ENCODE results near the gene UGT1A6.

The UGT1A6 gene

DNA sequence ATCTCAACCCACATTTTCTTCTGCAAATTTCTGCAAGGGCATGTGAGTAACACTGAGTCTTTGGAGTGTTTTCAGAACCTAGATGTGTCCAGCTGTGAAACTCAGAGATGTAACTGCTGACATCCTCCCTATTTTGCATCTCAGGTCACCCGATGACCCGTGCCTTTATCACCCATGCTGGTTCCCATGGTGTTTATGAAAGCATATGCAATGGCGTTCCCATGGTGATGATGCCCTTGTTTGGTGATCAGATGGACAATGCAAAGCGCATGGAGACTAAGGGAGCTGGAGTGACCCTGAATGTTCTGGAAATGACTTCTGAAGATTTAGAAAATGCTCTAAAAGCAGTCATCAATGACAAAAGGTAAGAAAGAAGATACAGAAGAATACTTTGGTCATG lies 75.4 kb downstream of the UGT1A6 start:
- DNase-seq (ENCODE audit: low read depth), result no peak

DNA sequence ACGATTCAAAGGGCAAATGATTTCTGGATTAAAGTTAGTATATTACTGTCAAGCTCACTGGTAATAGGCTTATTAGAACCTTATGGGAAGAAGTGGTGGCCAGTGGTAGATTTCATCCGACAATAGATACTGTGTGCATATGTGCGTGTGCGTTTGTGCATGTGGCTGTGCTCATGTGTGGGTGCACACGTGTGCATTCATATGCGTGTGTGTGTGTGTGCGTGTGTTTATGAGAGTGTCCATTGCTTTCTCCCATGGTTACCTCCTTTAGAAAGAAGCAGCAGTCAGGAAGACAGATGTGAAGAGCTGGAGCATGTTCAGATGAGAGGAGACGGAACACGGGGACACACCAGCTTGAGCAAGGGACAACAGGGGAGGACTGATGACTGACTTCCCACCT lies 76.6 kb downstream of the UGT1A6 start:
- DNase-seq (ENCODE audit: low read depth), result no peak

DNA sequence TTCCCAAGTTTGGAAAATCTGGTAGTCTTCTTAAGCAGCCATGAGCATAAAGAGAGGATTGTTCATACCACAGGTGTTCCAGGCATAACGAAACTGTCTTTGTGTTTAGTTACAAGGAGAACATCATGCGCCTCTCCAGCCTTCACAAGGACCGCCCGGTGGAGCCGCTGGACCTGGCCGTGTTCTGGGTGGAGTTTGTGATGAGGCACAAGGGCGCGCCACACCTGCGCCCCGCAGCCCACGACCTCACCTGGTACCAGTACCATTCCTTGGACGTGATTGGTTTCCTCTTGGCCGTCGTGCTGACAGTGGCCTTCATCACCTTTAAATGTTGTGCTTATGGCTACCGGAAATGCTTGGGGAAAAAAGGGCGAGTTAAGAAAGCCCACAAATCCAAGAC lies 79.5 kb downstream of the UGT1A6 start:
- DNase-seq (ENCODE audit: low read depth), result no peak

DNA sequence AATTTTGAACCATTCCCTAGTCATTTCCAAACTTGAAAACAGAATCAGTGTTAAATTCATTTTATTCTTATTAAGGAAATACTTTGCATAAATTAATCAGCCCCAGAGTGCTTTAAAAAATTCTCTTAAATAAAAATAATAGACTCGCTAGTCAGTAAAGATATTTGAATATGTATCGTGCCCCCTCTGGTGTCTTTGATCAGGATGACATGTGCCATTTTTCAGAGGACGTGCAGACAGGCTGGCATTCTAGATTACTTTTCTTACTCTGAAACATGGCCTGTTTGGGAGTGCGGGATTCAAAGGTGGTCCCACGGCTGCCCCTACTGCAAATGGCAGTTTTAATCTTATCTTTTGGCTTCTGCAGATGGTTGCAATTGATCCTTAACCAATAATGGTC lies 79.9 kb downstream of the UGT1A6 start:
- no peak for DNase-seq (ENCODE audit: low read depth)

DNA sequence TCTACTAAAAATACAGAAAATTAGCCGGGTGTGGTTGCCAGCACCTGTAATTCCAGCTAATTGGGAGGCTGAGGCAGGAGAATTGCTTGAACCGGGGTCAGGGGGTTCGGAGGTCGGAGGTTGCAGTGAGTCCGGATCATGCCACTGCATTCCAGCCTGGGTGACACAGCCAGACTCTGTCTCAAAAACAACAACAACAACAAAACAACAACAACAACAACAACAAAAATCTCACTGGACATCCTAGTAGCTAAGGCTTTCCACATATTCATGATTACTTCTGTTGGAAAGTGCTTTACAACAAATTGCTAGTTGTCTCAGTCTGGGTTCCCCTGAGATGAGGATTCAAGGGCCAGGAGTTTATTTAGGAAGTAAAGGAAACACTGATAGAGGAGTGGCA lies 81.2 kb downstream of the UGT1A6 start:
- no peak for DNase-seq (ENCODE audit: low read depth)

DNA sequence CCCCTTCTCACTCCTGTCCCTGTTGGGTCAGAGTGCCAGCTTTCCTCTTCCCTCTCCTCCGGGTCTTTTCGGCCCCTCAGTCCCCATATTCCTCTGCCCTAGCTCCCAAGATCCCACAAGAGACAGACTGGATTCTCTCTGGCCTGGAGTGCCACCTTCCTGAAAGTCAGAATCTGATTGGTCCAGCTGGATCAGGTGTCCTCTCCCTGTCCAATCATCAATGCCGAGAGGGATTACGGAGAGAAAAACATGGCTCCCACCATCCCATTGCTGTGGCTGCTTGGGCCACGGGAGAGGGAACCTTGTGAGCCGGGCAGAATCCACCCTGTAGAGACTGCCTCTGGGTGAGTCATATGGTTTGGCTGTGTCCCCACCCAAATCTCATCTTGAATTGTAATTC lies 82.7 kb downstream of the UGT1A6 start:
- no peak for DNase-seq (ENCODE audit: low read depth)

DNA sequence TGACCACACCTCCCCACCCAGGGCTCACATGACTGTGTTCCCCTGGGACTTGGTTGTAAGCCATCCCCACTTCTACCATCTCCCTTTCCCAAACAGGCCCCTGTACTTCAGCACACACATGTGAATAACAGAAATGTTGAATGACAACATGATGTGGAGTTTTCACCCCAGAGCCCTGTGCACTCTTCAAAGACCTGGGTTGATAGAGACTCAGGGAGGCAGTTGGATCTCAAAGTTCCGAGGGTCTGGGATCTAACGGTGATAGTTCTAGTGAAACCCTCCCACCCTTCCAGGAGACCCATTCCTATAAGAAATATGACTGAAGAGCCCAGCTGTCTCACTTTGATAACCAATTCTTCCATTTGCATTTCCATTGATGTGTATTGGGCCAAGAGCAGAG lies 85.3 kb downstream of the UGT1A6 start, which contains the start of gene MROH2A:
Gene MROH2A, plus strand, starts transcription at position 301 of the 400 bp plus-strand sequence. CDS start 1,029 bp downstream, outside the sequence.
- DNase-seq (ENCODE audit: low read depth), result no peak

DNA sequence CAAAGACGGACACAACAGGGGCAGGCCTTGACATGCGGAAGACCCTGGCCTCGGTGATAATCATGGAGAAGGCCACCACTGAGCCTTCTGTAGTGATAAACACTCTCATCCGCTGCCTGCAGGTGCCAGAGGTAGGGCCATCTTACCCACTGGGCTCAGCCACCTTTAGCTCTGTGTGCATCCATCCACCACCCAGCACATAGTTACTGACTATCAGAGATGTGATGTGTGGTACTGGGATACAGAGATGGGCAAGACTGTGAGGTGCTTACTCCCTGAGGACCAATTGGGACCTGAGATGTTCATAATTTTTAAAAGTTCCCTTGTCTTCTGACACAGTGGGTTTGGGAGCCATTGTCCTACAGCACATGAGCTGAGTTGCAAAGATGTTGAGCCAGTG lies 87.0 kb downstream of the UGT1A6 start:
- DNase-seq (ENCODE audit: low read depth), result no peak

DNA sequence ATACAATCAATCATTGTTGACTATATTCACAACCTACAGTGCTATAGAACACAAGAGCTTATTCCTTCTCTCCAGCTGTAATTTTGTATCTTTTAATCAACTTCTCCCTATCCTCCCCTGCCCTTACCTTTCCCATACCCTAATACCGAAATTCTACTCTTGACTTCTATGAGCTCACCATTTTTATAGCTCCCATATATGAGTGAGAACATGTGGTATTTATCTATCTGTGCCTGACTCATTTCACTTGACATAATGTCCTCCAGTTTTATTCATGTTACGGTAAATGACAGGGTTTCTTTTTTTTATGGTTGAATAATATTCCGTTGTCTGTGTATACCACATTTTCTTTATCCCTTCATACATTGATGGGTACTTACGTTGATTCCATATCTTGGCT lies 88.1 kb downstream of the UGT1A6 start:
- DNase-seq (ENCODE audit: low read depth), result no peak

DNA sequence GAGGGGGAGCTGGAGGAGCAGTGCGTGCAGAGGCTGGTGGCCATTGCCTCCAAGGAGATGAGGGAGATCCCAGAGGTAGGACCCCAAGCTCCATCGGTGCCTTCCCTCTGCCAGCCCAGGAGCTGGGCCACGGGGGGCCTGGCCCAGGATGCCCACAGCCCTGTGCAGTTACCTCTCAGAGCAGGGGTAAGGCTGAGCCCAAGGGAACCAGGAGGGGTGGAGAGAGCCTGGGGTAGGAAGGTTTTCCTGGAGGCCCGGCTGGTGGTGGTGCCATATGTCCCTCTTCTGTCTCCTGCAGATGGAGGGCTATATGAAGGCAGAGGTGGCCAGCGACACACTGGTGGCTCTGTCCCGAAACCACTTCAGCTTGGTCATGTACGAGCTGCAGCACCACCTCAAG lies 96.9 kb downstream of the UGT1A6 start:
- DNase-seq (ENCODE audit: low read depth), result no peak

DNA sequence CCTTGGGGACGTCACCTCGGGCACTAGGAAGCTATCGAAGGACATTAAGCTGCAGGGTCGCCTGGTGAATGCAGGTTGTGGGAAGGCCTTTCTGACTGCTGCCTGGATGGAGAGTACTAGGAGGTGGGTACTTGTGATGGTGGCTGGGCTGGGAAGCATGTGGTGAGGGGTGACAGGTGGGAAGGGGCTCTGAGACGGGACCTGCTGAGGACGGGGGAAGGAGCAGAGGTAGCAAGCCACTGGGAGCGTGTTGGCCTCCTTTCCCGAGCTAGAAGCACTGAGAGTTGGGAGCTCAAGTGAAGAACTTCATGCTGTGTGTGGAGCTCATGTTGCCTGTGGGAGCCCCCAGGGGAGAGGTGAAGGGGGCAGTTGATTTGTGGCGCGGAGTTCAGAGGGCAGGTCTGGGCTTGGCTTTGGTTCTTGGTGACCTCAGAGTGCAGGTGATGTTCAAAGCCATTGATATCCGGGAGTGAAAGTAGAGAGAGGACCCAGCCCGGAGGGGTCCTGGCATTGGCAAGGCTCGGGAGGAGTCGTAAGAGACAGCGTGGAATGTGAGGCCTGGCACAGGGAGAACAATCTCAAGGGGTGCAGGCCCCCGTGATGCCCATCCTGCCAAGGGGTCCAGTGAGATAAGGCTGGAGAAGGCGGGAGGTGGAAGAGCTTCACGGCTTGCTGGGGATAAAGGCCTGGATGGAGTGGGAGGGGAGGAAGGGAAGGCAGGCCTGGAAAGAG lies 98.6 kb downstream of the UGT1A6 start:
- DNase-seq (ENCODE audit: low read depth), result no peak

DNA sequence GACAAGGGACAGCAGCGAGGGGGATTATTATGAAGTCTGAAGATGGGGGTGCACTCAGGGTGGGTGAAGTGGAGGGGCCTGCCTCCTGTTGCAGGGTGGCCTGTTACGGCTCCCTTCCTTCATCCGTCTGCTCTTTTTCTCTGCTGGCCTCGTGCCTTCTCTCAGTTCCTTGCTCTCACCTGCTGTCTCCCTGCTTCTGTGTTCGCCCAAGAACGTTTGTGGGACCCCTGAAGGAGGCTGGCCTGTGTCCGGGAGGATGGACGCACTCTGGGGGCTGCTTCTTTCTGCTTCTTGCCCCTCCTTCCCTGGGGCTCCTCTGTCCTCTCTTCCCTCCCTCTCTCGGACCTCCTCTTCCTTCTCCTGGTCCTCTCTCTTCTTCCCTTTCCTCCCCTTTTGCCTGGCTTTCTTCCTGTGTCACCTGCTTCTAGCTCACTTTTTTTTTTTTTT lies 99.2 kb downstream of the UGT1A6 start:
- DNase-seq (ENCODE audit: low read depth), result no peak

DNA sequence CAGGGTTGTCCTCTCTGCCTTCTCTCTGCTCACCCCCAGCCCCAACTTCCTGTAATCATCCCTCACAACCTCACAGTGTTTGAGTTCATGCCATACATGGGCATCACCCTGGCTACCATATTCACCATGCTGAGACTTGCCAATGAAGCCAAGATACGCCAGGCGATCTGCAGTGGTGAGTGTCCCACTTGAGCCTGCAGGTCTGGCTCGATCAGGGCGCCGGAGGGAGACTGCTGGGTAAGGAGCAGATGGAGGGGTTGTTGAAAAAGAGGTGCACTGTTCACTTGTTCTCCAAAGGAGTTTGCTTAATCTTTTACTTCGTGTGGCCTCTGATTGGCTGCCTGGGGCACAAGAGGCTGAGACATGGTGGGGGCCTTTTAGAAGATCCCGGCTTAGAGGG lies 100.0 kb downstream of the UGT1A6 start:
- no peak for DNase-seq (ENCODE audit: low read depth)

DNA sequence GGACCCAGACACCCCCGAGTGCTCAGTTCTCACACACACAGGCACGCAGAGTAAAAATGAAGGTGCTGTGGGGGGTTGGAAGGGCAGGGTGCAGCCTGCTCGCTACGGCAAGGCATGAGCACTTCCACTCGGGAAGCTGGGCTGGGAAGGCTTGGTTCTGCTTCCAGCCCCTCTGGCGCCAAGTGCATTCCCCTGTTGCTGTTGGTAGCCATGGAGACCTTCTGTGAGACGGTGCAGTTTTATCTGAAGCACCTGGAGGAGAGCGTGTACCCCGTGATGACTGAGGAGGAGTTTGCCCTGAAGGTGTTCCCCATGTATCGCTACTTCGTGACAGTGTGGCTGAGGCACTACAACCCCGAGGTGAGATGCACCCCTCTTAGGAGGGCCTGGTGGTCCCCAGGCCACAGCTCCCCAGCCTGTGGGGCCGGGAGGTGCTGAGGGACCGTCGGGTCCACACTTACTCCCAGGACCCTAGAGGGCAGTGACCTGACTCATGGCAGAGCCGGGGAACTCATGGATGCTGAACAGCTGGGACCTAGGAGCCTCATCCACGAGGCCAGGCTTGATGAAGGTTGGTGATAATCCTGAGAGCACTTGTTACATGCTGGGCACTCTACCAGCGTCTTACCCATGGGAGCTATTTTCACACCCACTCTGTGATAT lies 100.9 kb downstream of the UGT1A6 start:
- no peak for DNase-seq (ENCODE audit: low read depth)

DNA sequence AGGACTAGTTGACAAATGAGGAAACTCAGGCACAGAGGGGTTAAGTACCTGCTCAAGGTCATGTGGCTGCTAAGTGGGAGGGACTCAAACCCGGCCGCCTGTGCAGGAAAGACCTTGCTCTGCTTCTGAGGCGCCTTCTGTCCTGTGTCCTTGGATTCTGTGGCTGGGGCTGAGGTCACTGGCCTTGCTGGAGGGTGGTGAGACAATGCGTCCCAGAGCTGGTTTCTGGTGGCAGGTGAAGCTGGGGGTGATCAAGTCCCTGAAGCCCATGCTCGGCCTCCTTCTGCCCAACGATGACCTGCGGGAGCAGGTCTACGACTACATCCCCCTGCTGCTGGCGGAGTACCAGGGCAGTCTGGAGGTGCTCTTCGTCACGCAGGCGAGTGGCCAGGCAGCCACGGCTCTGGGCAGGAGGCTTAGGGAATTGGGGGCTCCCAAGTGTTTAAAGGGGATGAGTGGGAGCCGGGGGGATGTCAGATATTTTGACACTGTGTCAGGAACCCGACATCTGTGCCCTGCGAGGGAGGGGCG lies 101.5 kb downstream of the UGT1A6 start:
- no peak for DNase-seq (ENCODE audit: low read depth)

DNA sequence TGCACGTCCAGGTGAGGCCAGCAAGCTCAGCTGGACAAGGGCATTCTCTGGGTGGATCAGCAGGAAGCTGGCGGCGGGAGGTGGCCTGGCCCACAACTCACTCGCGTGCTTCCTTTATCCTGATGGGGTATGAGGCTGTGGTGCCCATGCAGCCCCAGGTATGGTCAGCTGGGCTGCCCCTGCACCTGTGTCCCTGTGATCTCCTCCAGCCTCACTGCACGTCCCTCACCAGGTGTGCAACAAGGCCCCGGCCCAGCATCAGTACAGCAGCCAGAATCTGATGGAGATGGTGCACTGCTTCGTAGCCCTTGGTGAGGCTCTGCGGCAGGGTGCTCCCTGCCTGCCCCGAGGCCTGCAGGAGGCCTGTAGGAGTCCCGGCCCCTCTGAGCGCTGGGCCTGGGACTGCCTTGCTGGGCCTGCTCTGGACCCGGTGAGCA lies 103.1 kb downstream of the UGT1A6 start:
- no peak for DNase-seq (ENCODE audit: low read depth)

DNA sequence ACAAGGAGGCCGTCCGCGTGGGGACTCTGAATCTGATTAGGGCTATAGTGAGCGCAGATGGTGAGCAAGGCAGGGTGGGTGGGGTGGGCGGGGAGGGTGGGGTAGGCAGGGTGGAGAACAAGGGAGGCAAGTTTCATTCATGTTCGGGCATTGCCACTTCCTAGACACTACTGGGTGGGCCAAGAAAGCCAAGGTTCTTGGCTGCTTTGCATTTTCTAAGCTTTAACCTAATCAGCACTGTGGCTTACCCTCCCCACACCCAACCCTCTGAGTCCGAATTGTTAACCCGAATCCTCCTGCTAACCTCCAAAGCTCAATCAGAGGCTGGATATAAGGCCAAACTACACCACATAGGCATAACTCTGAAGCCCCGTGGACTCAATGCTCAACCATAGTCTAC lies 103.6 kb downstream of the UGT1A6 start:
- DNase-seq (ENCODE audit: low read depth), result no peak

DNA sequence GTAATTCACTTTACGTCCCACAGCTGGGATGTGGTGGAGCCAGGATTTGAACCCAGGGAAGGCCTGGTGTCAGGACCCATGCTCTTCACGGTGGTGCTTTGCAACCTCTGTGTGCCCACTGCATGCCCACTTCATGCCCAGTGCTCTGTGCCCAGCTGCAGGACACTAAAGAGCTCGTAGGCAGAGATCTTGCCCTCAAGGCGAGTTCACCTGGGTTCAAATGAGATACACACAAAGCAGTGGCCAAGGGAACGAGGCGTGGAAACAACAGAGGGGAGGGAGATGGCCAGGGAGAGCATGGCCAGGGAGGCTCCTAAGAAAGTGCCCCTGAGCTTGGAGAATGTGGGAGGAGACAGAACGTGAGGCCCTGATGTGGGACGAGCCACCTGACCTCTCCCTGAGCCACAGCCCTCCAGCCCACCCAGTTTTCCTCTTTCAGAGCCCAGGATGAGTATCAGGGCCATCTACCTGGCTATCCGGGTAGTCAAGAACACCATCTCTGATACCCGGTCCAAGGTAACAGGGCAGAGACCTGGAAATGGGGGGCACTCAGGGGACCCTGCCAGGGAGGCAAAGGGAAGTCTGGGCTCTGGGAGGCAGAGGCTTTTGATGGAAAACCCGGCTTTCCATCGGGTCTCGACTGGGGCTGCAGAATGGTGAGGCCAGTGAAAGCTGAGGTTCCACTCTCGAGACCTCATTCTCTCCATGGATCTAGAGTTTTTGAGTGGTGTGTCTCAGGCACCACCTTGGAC lies 105.8 kb downstream of the UGT1A6 start:
- no peak for DNase-seq (ENCODE audit: low read depth)

DNA sequence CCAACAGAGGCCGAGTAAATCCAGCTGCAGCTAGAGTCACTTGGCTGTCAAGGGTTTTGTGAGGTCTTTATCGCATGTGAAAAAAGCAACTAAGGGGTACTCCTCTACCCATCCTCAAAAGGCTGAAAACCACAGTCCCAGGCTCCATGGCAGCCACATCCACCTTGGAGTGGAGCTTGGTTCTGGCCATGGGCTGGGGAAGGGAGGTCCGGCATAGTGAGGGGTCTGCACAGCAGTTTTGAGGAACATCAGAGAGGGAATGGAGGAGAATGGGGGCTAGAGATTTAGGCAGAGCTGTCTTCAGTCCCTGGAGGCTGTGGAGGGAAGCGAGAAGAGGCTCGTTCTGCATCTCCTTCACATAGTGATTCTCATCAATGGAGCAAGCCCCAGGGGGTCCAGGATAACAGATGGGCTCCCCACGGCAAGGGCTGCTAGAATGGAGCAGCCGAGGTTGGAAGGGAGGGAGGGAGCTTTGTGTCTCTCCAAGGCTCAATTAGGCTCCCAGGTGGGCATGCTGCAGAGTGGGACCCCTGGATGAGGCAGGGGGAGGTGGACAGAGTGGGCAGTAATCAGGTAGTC lies 106.5 kb downstream of the UGT1A6 start:
- DNase-seq (ENCODE audit: low read depth), result no peak

DNA sequence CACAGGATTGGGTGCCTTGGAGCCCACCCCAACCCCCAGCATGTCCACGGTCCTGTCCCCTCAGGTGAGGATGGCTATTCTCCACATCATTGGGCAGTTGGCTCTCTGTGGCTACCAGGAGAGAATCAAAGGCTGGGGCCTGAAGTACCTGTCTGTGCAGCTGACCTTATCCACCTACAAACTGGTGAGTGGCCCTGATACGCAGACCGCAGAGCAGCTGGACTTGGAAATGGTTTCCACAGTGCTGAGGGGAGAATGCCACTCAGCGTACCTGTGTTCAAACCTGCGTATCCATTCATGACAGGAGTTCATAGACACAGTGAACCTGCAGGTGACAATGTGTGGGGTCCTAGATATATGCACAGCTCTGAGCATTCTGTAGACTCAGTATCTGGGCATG lies 107.0 kb downstream of the UGT1A6 start:
- DNase-seq (ENCODE audit: low read depth), result no peak

DNA sequence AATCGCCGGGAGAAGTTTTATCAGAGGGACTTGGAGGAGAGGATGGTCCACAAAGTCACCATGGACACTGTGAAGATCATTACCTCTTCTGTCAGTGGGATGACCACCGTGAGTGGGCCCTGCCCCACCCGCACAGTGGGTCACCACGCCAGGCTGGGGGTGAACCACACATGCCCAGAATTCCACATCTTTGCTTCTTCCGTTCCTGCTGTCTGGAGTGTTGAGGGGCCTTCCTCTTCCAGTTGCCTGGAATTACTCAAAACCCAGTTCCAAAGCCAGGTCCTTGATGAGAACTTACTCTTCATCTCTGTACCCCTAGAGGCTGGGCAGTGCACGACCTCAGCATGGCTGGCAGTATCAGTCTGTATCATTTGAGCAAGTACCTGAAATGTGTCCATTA lies 107.5 kb downstream of the UGT1A6 start:
- DNase-seq (ENCODE audit: low read depth), result no peak

DNA sequence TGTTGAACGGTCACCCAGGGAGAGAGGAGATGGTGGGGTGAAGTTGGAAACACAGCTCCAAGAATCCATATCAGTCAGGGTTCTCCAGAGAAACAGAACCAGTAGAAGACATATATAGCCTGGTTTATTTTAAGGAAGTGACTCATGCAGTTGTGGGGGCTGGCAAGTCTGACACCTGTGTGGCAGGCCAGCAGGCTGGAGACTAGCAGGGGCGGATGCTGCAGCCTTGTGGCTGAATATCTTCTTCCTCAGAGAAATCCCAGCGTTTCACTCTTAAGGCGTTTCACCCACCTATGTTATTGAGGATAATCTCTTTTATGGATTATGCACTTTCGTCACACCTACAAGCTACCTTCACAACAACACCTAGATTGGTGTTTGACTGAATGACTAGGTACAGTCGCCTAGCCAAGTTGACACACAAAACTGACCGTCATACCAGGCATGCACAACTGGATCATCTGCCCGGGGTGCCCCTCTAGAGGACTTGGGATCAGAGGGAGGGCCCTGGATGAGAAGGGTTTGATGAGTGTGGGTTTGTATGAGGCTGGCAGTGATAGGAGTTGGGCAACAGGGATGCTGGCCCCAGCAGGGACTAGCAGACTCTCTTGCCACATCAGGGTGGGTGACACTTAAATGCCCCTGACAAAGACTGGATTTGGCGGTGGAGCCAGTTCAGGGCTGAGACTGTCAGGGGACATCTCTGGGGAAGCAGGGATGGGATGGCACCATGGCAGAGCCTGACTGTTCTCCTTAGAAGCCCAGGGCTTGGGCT lies 108.9 kb downstream of the UGT1A6 start:
- DNase-seq (ENCODE audit: low read depth), result no peak

All from activated gamma-delta T cell treated with anti-CD3 and anti-CD28 coated beads, Interleukin-2, amount 50 U/mL, for 16 hours (primary cell).